Panc1 (cell line): ENCODE measurements around the gene SBF2. TPM values are rescaled to one million over a fixed set of nuclear protein-coding genes. Genes with fewer than 3 reads are reported as not detected.

Experiments
- ATAC-seq: fragments of 200-7000 bp; cut with Tn5 transposase; 2 replicates; pipeline ENCODE4 v1.9.1; 2020; ENCODE audit warnings: mild to moderate bottlenecking, moderate library complexity
- BruUV-seq: library from RNA; stranded (reverse); fragments of 400-500 nt; replicated peaks from 2 replicates; lab custom pipeline; 2021; lab: Mats Ljungman, UMichigan
- CTCF ChIA-PET: fragments of 300-600 bp; sonication (Branson Sonifier 250); formaldehyde crosslinking; loops from one replicate; lab custom pipeline; 2022; ENCODE audit warnings: antibody characterized with exemption; lab: Charles Lee
- POLR2A ChIA-PET: fragments of 300-600 bp; sonication (Branson Sonifier 250); formaldehyde crosslinking; loops from one replicate; lab custom pipeline; 2022; ENCODE audit warnings: antibody characterized with exemption; lab: Charles Lee
- DNase-seq: peaks from one replicate; pipeline ENCODE4 v3.0.0-alpha.2; 2010; ENCODE audit warnings: low read depth, low spot score
- H3K27ac ChIP-seq: 2 replicates; pipeline ENCODE4 v1.5.1; 2011; ENCODE audit warnings: mild to moderate bottlenecking, low read length, inconsistent platforms
- H3K27me3 ChIP-seq: fragments of 200-500 bp; sonication (Bioruptor generic); 2 replicates; pipeline ENCODE4 v1.6.0; 2014; ENCODE audit warnings: low read length, inconsistent platforms; ENCODE audit not compliant: control insufficient read depth, insufficient read depth
- H3K36me3 ChIP-seq: fragments of 200-500 bp; sonication (Bioruptor generic); 2 replicates; pipeline ENCODE4 v1.5.1; 2014; ENCODE audit warnings: inconsistent platforms, mild to moderate bottlenecking, low read length, moderate library complexity; ENCODE audit not compliant: control insufficient read depth, insufficient read depth
- H3K4me1 ChIP-seq: 2 replicates; pipeline ENCODE4 v1.5.1; 2011; ENCODE audit warnings: inconsistent platforms, mild to moderate bottlenecking, low read length, moderate library complexity; ENCODE audit not compliant: control insufficient read depth, insufficient read depth
- H3K4me3 ChIP-seq, 2 experiments: 2 replicates each; pipeline ENCODE4 v1.5.1; 2011 to 2012; ENCODE audit warnings: low read depth in 2 of 2, low read length in 2 of 2, mild to moderate bottlenecking in 2 of 2, inconsistent platforms in 1 of 2, moderate library complexity in 1 of 2
- H3K9me3 ChIP-seq: fragments of 200-500 bp; sonication (Bioruptor generic); 2 replicates; pipeline ENCODE4 v1.5.1; 2014; ENCODE audit warnings: low read depth, mild to moderate bottlenecking, inconsistent platforms, low read length, moderate library complexity; ENCODE audit not compliant: control insufficient read depth, insufficient read depth
- POLR2AphosphoS5 ChIP-seq: IDR thresholded peaks from 2 replicates; pipeline ENCODE4 v1.6.1; 2012; ENCODE audit warnings: mild to moderate bottlenecking, low read depth, low read length, moderate library complexity
- SIN3A ChIP-seq: IDR thresholded peaks from 2 replicates; pipeline ENCODE4 v1.6.1; 2012; ENCODE audit warnings: low read depth, mild to moderate bottlenecking, low read length, moderate library complexity, borderline replicate concordance; ENCODE audit not compliant: insufficient read depth
- TCF7L2 ChIP-seq: IDR thresholded peaks from 2 replicates; pipeline ENCODE4 v1.6.1; 2011; ENCODE audit warnings: mild to moderate bottlenecking, low read depth, low read length, inconsistent platforms
- in situ Hi-C: cut with HindIII; loops from 2 replicates; pipeline ENCODE4 v1.10.0; 2016; ENCODE audit warnings: low sequenced_read_pairs, low pct_unique_long_range_greater_than_20kb
- intact Hi-C: fragments of 100-400 bp; cut with micrococcal nuclease; formaldehyde crosslinking; loops from one replicate; pipeline ENCODE4 v1.10.0; 2022; ENCODE audit not compliant: unreplicated experiment
- total RNA-seq: library from RNA; stranded (reverse); gene quantifications from one replicate; pipeline ENCODE4 v1.2.1, GENCODE V29; 2021; ENCODE audit not compliant: unreplicated experiment
- TF ChIP-seq, protein P1 (sequence below), 2 experiments: IDR thresholded peaks; 2 replicates each; pipeline ENCODE4 v1.6.1; 2011 to 2012; ENCODE audit warnings: low read depth in 2 of 2, control low read depth in 1 of 2, low read length in 1 of 2, mild to moderate bottlenecking in 1 of 2, moderate library complexity in 1 of 2; ENCODE audit not compliant: insufficient read depth in 1 of 2
- TF ChIP-seq, protein P2 (sequence below): fragments of 450-650 bp; IDR thresholded peaks from 2 replicates; pipeline ENCODE4 v1.5.1; 2017; ENCODE audit warnings: mild to moderate bottlenecking

The SBF2 gene
- total RNA-seq, 1 experiment from 2014 or later, result 65.0 TPM

DNA sequence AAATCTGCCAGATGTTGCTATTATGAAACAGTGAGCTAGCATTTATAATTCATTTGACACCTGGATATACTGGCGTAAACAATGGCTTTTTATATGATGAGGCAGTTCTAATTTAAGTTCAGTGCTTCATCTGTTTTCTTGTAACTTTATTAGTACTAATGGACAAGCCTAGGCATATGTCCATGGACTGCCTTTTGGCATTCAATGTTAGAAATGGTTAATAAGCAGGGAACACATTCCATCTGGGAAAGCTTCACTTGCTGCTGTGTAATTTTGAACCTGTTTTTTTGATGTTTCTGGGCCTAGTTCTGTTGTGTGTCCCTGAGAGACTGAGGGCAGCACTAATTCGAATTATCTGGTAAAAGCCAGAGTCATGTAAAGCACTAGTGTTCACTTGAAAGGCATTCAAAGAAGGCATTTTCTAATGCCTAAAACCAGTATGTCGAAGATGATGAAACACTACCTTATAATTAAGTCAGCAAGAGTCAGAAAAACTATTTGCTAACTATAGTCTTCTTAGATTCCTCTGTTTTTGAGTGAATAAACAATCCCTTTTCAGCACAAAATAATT lies 491.6 kb downstream of the SBF2 start:
- peak; percentile 56; the same call in 1 of the 2 replicates for TF ChIP-seq TCF7L2
- no peak for TF ChIP-seq POLR2AphosphoS5
- DNase-seq, result no peak
- ChIA-PET CTCF (no interaction called here), POLR2A (interaction anchor here (0.6 kb wide), 1 partner anchor 20 kb away, joined by 5 read pairs; no protein-coding TSS in a partner anchor)
- no TSS peak for BruUV-seq
- Histone ChIP-seq H3K36me3 (no peaks in the 10 kb centered on the region), H3K4me3 (no peak overlapping the region), H3K4me1 (peaks cover 37% of the 10 kb centered on the region), H3K9me3 (no peaks in the 10 kb centered on the region), H3K27ac (peak overlapping the region; percentile 89), H3K27me3 (no peaks in the 10 kb centered on the region)
- in situ Hi-C loops, result no loop called here
- no peak for ATAC-seq
- intact Hi-C loops, result no loop called here

DNA sequence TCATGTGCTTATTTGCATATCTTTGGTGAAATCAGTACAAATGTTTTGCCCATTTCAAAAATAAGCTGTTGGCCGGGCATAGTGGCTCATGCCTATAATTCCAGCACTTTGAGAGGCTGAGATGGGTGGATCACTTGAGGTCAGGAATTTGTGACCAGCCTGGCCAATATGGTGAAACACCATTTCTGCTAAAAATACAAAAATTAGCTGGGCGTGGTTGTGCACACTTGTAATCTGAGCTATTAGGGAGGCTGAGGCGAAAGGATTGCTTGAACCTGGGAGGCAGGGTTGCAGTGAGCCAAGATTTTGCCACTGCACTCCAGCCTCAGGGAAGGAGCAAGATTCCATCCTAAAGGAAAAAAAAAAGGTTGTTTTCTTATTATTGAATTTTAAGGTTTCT lies 494.1 kb downstream of the SBF2 start:
- BruUV-seq, result no TSS peak
- ChIA-PET POLR2A (no interaction called here), CTCF (no interaction called here)
- Histone ChIP-seq H3K27me3 (no peaks in the 10 kb centered on the region), H3K36me3 (no peaks in the 10 kb centered on the region), H3K27ac (peak overlapping the region; percentile 62), H3K9me3 (no peaks in the 10 kb centered on the region), H3K4me1 (peaks cover 37% of the 10 kb centered on the region), H3K4me3 (no peak overlapping the region)
- intact Hi-C loops (no loop called here), in situ Hi-C loops (no loop called here)
- TF ChIP-seq, protein P1, sequence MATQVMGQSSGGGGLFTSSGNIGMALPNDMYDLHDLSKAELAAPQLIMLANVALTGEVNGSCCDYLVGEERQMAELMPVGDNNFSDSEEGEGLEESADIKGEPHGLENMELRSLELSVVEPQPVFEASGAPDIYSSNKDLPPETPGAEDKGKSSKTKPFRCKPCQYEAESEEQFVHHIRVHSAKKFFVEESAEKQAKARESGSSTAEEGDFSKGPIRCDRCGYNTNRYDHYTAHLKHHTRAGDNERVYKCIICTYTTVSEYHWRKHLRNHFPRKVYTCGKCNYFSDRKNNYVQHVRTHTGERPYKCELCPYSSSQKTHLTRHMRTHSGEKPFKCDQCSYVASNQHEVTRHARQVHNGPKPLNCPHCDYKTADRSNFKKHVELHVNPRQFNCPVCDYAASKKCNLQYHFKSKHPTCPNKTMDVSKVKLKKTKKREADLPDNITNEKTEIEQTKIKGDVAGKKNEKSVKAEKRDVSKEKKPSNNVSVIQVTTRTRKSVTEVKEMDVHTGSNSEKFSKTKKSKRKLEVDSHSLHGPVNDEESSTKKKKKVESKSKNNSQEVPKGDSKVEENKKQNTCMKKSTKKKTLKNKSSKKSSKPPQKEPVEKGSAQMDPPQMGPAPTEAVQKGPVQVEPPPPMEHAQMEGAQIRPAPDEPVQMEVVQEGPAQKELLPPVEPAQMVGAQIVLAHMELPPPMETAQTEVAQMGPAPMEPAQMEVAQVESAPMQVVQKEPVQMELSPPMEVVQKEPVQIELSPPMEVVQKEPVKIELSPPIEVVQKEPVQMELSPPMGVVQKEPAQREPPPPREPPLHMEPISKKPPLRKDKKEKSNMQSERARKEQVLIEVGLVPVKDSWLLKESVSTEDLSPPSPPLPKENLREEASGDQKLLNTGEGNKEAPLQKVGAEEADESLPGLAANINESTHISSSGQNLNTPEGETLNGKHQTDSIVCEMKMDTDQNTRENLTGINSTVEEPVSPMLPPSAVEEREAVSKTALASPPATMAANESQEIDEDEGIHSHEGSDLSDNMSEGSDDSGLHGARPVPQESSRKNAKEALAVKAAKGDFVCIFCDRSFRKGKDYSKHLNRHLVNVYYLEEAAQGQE (IDR thresholded peaks at IDR 0.05; ENCODE audit: insufficient read depth in 1 of 2, low read depth in 2 of 2, low read length in 1 of 2), result no peak
- TF ChIP-seq TCF7L2, result no peak
- TF ChIP-seq, protein P2, sequence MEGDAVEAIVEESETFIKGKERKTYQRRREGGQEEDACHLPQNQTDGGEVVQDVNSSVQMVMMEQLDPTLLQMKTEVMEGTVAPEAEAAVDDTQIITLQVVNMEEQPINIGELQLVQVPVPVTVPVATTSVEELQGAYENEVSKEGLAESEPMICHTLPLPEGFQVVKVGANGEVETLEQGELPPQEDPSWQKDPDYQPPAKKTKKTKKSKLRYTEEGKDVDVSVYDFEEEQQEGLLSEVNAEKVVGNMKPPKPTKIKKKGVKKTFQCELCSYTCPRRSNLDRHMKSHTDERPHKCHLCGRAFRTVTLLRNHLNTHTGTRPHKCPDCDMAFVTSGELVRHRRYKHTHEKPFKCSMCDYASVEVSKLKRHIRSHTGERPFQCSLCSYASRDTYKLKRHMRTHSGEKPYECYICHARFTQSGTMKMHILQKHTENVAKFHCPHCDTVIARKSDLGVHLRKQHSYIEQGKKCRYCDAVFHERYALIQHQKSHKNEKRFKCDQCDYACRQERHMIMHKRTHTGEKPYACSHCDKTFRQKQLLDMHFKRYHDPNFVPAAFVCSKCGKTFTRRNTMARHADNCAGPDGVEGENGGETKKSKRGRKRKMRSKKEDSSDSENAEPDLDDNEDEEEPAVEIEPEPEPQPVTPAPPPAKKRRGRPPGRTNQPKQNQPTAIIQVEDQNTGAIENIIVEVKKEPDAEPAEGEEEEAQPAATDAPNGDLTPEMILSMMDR, result no peak
- TF ChIP-seq SIN3A, result no peak
- no peak for TF ChIP-seq POLR2AphosphoS5
- ATAC-seq (no peak), DNase-seq (no peak)

DNA sequence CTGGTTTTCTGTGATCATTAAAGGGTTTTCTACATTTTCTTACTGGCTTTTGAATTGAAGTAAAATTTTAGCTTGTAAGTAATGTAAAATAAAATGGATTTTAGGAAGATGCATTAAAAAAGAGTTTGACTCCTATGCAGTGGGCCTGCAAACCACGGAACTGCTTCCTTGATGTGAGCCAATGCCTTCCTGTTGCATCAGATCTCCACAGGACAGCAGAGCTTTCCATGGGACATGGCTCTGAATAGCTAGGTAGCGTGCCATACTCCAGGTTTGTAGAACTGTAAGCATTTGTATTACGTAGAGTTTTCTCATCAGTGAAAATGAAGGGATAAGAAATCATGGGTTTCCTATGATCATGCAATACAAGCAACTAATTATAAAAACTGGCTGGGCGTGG lies 496.7 kb downstream of the SBF2 start:
- Histone ChIP-seq H3K9me3 (no peaks in the 10 kb centered on the region), H3K27me3 (no peaks in the 10 kb centered on the region), H3K36me3 (no peaks in the 10 kb centered on the region), H3K4me3 (no peak overlapping the region), H3K27ac (peak overlapping the region; percentile 75; the same call in 1 of the 2 replicates), H3K4me1 (peaks cover 13% of the 10 kb centered on the region)
- CTCF ChIA-PET, result no interaction called here
- intact Hi-C loops (no loop called here), in situ Hi-C loops (no loop called here)
- no peak for ATAC-seq
- BruUV-seq, result no TSS peak
- POLR2A ChIA-PET, result interaction anchor here (0.6 kb wide), 1 partner anchor 461 kb away, joined by 3 read pairs; no protein-coding TSS in a partner anchor
- DNase-seq, result no peak
- TF ChIP-seq TCF7L2, result no peak
- TF ChIP-seq, protein P2, result no peak
- no peak for TF ChIP-seq POLR2AphosphoS5
- TF ChIP-seq SIN3A, result no peak
- TF ChIP-seq, protein P1 (IDR thresholded peaks at IDR 0.05; ENCODE audit: insufficient read depth in 1 of 2, low read depth in 2 of 2, low read length in 1 of 2), result no peak
